Heart left ventricle (tissue), 13 donors: ENCODE measurements around the gene ATP9B.

Source experiments
- POLR2A ChIP-seq, 2 donors: fragments of 450-650 bp; IDR thresholded peaks; one replicate each; pipeline ENCODE4 v1.6.1; 2017; ENCODE audit warnings: antibody characterized with exemption in 2 of 2, mild to moderate bottlenecking in 2 of 2, moderate library complexity in 2 of 2
- TF ChIP-seq, protein P1 (sequence below), 12 donors: fragments of 200-600 bp; sonication (generic) in 4 of 12; IDR thresholded peaks; one replicate each; pipeline versions ENCODE4 v1.5.0 to v1.8.0; 2018 to 2022; ENCODE audit warnings: antibody characterized with exemption in 12 of 12, mild to moderate bottlenecking in 5 of 12
- donor health status: ischemic (EF 13 %, LVEDD 7.1; RV severe dilation, severe dysfunction).
- donor health status: DM: no; HTN: yes; CAD: no.
- donor health status: DM: no; HTN: no; CAD: no.
- donor health status: ischemic (EF 25% LVEDD 6.9; RV normal size, moderate dysfunction).
- donor health status: ischemic (EF 25% LVEDD 5.7; RV mildly dilated, moderate dysfunction).
- donor health status: ischemic (EF 35%, LVEDD 5.7; RV mildly dilated, moderate dysfunction).
- donor health status: nonischemic (EF 11% LVEDD 7.7; RV severe dilation, severe dysfunction).
- donor health status: DM: yes; HTN: yes; CAD: no.
- donor health status: PGD.
- donor health status: ischemic (EF 29% LVEDD 5.4; RV normal size, mild dysfunction).
- donor health status: nonischemic (EF 23%, LVEDD 6.1; RV moderate dilation, normal function).

- TF ChIP-seq POLR2A (IDR thresholded peaks at IDR 0.05), result no peak
- TF ChIP-seq, protein P1, sequence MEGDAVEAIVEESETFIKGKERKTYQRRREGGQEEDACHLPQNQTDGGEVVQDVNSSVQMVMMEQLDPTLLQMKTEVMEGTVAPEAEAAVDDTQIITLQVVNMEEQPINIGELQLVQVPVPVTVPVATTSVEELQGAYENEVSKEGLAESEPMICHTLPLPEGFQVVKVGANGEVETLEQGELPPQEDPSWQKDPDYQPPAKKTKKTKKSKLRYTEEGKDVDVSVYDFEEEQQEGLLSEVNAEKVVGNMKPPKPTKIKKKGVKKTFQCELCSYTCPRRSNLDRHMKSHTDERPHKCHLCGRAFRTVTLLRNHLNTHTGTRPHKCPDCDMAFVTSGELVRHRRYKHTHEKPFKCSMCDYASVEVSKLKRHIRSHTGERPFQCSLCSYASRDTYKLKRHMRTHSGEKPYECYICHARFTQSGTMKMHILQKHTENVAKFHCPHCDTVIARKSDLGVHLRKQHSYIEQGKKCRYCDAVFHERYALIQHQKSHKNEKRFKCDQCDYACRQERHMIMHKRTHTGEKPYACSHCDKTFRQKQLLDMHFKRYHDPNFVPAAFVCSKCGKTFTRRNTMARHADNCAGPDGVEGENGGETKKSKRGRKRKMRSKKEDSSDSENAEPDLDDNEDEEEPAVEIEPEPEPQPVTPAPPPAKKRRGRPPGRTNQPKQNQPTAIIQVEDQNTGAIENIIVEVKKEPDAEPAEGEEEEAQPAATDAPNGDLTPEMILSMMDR (IDR thresholded peaks at IDR 0.05), result no peak
These were observed 153.6 kb downstream of the ATP9B start for GRCh38 chr18:79222790-79223189.
